OCI-LY7 (cell line): ENCODE measurements around the gene TREML1. TPM values are rescaled to one million over a fixed set of nuclear protein-coding genes. Genes with fewer than 3 reads are reported as not detected.
A peak's percentile ranks its signal among the peaks of the same experiment; 100 is the strongest.

Experiments used
- BruUV-seq: library from RNA; stranded (reverse); fragments of 400-500 nt; replicated peaks from 2 replicates; lab custom pipeline; 2021; lab: Mats Ljungman, UMichigan
- CTCF ChIA-PET: fragments of 300-600 bp; sonication (Branson Sonifier 250); formaldehyde crosslinking; loops from one replicate; lab custom pipeline; 2022; ENCODE audit warnings: antibody characterized with exemption; ENCODE audit not compliant: unreplicated experiment; lab: Charles Lee
- POLR2A ChIA-PET: fragments of 300-600 bp; sonication (Branson Sonifier 250); formaldehyde crosslinking; loops from one replicate; lab custom pipeline; 2022; ENCODE audit warnings: antibody characterized with exemption; lab: Charles Lee
- DNase-seq: peaks from one replicate; pipeline ENCODE4 v3.0.0-alpha.2; 2015; ENCODE audit warnings: low spot score
- H2AFZ ChIP-seq: fragments of 200-600 bp; sonication (generic), shearing (Covaris generic); 2 replicates; pipeline ENCODE4 v1.6.1; 2014; ENCODE audit warnings: mild to moderate bottlenecking, antibody characterized with exemption, low read length, moderate library complexity
- H3K27ac ChIP-seq: fragments of 200-600 bp; sonication (generic); 2 replicates; pipeline ENCODE4 v1.5.1; 2014; ENCODE audit warnings: mixed run types, low read depth, mild to moderate bottlenecking, moderate library complexity, low read length, inconsistent platforms; ENCODE audit not compliant: poor library complexity, severe bottlenecking
- H3K36me3 ChIP-seq: fragments of 200-600 bp; sonication (generic); 2 replicates; pipeline ENCODE4 v1.6.1; 2014; ENCODE audit warnings: mild to moderate bottlenecking, antibody characterized with exemption, low read length, moderate library complexity, mixed read lengths; ENCODE audit not compliant: insufficient read depth
- H3K4me1 ChIP-seq: fragments of 200-600 bp; sonication (generic); 2 replicates; pipeline ENCODE4 v1.5.1; 2014; ENCODE audit warnings: mild to moderate bottlenecking, low read length; ENCODE audit not compliant: insufficient read depth, poor library complexity, severe bottlenecking
- H3K4me2 ChIP-seq: fragments of 200-600 bp; sonication (generic); 2 replicates; pipeline ENCODE4 v1.6.1; 2014; ENCODE audit warnings: mild to moderate bottlenecking, low read length
- H3K4me3 ChIP-seq: fragments of 200-600 bp; sonication (generic); 2 replicates; pipeline ENCODE4 v1.5.1; 2014; ENCODE audit warnings: mild to moderate bottlenecking, low read depth, low read length; ENCODE audit not compliant: poor library complexity, severe bottlenecking
- H3K79me2 ChIP-seq: fragments of 200-600 bp; sonication (generic); 2 replicates; pipeline ENCODE4 v1.6.1; 2016; ENCODE audit warnings: low read depth, mild to moderate bottlenecking, low read length, moderate library complexity, mixed read lengths; ENCODE audit not compliant: insufficient read depth
- H3K9me2 ChIP-seq: fragments of 200-600 bp; sonication (generic); 2 replicates; pipeline ENCODE4 v1.6.1; 2016; ENCODE audit warnings: mild to moderate bottlenecking, low read length, mixed read lengths; ENCODE audit not compliant: insufficient read depth
- H3K9me3 ChIP-seq: fragments of 200-600 bp; sonication (generic); 2 replicates; pipeline ENCODE4 v1.6.1; 2014; ENCODE audit warnings: mild to moderate bottlenecking, mixed run types, low read length, mixed read lengths
- H4K20me1 ChIP-seq: fragments of 200-600 bp; sonication (generic); 2 replicates; pipeline ENCODE4 v1.6.1; 2014; ENCODE audit warnings: mild to moderate bottlenecking, antibody characterized with exemption, low read length, moderate library complexity, mixed read lengths; ENCODE audit not compliant: insufficient read depth
- EZH2phosphoT487 ChIP-seq: fragments of 200-600 bp; sonication (generic); IDR thresholded peaks from 2 replicates; pipeline ENCODE4 v1.6.1; 2018; ENCODE audit warnings: low read depth, borderline replicate concordance, mild to moderate bottlenecking, mixed run types, antibody characterized with exemption, low read length, moderate library complexity, mixed read lengths
- intact Hi-C: fragments of 100-400 bp; cut with micrococcal nuclease; formaldehyde crosslinking; loops from one replicate; pipeline ENCODE4 v1.10.0; 2022; ENCODE audit not compliant: unreplicated experiment
- total RNA-seq, 2 experiments: library from RNA; depleted of rRNA in 1 of 2; stranded (reverse); fragments of >200 nt in 1 of 2; shearing (Covaris generic) in 1 of 2; gene quantifications; 2 replicates each; pipeline ENCODE4 v1.2.3, GENCODE V29; 2014 to 2022
- TF ChIP-seq, protein P1 (sequence below): fragments of 200-600 bp; sonication (generic); conservative IDR thresholded peaks from 2 replicates; pipeline ENCODE4 v1.5.1; 2014; ENCODE audit warnings: mild to moderate bottlenecking, antibody characterized with exemption, low read length, moderate library complexity, mixed read lengths

The TREML1 gene
- total RNA-seq, 2 experiments from 2014 or later: not detected

DNA sequence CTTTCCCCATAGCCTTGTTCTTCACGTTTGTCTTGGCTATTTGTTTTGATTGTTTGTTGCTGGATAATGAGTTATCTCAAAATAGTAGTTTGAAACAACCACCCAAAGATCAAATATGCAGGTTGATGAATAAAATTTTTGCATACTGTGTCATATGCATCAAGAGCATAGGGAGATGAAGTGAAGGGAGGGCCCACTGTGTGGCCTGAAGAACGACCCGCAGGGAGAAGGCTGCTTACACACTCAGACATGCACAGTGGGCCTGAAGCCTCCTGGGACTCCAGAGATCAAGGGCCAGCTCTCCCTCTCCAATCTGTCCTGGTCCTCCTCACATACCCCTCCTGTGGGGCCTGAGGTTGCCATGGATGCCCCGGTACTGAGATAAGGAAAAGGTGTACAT, 25.0 kb upstream of the TREML1 start:
- BruUV-seq: no TSS peak
- intact Hi-C loops: no loop called here
- H3K4me3 ChIP-seq: no peak overlapping the region
- peaks cover 25% of the 10 kb centered on the region for H3K4me1 ChIP-seq
- no peak overlapping the region for H2AFZ ChIP-seq
- H3K9me3 ChIP-seq: no peaks in the 10 kb centered on the region
- H3K9me2 ChIP-seq: no peaks in the 10 kb centered on the region
- H3K36me3 ChIP-seq: no peaks in the 10 kb centered on the region
- no peak overlapping the region for H3K4me2 ChIP-seq
- DNase-seq: no peak
- POLR2A ChIA-PET: no interaction called here
- CTCF ChIA-PET: interaction anchor here (0.6 kb wide), 1 partner anchor 132 kb away, joined by 5 read pairs; no protein-coding TSS in a partner anchor
- no peaks in the 10 kb centered on the region for H4K20me1 ChIP-seq
- no peak overlapping the region for H3K27ac ChIP-seq
- H3K79me2 ChIP-seq: no peaks in the 10 kb centered on the region
- TF ChIP-seq, protein P1, sequence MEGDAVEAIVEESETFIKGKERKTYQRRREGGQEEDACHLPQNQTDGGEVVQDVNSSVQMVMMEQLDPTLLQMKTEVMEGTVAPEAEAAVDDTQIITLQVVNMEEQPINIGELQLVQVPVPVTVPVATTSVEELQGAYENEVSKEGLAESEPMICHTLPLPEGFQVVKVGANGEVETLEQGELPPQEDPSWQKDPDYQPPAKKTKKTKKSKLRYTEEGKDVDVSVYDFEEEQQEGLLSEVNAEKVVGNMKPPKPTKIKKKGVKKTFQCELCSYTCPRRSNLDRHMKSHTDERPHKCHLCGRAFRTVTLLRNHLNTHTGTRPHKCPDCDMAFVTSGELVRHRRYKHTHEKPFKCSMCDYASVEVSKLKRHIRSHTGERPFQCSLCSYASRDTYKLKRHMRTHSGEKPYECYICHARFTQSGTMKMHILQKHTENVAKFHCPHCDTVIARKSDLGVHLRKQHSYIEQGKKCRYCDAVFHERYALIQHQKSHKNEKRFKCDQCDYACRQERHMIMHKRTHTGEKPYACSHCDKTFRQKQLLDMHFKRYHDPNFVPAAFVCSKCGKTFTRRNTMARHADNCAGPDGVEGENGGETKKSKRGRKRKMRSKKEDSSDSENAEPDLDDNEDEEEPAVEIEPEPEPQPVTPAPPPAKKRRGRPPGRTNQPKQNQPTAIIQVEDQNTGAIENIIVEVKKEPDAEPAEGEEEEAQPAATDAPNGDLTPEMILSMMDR: no peak
- TF ChIP-seq EZH2phosphoT487: no peak

DNA sequence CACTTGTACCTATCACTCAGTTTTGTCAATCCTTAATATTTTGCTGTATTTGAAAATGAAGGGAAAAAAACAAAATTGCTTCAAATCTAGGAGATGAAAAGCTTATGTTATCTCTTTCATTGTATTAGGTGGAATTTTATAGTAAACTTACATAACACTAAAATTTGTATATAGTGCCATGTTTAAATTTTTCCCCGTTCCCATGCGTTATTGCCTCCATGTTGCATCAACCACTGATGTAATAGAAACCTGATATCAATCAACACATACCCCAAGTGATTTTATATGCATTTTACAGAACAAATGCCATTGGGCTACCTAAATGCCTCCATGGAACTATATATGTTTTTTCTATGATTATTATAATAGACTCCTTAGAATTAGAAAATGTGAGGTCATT, 23.5 kb upstream of the TREML1 start:
- CTCF ChIA-PET: no interaction called here
- Histone ChIP-seq H3K36me3 (no peaks in the 10 kb centered on the region), H3K4me1 (peaks cover 20% of the 10 kb centered on the region), H2AFZ (no peak overlapping the region), H3K9me3 (no peaks in the 10 kb centered on the region), H3K79me2 (no peaks in the 10 kb centered on the region), H3K9me2 (no peaks in the 10 kb centered on the region), H3K4me2 (no peak overlapping the region), H4K20me1 (no peaks in the 10 kb centered on the region), H3K27ac (no peak overlapping the region), H3K4me3 (no peak overlapping the region)
- BruUV-seq: no TSS peak
- intact Hi-C loops: no loop called here
- TF ChIP-seq EZH2phosphoT487: no peak
- TF ChIP-seq, protein P1: no peak
- POLR2A ChIA-PET: interaction anchor here (0.7 kb wide), 2 partner anchors 322 to 690 kb away, joined by 3 read pairs; no protein-coding TSS in a partner anchor
- DNase-seq: no peak

DNA sequence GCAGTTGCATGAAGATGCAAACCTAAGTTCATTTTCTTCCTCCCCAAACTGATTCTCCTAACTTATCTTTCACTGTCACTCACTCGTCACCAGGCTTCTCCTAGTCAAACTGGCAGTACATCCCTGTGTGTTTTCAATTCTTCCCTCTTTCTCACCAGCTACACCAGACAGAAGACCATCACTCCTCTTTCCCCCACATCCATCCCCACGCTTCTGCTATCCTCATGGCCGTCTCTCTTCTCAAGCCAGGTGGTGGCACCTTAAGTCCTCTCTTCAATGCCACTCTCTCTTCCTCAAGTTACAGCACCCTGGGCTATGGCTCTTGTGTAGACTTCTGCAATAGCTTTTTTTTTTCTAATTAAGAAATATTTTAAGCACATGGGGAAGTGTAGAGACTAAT, 23.1 kb upstream of the TREML1 start:
- H3K9me2 ChIP-seq: no peaks in the 10 kb centered on the region
- CTCF ChIA-PET: no interaction called here
- H3K9me3 ChIP-seq: no peaks in the 10 kb centered on the region
- no peak overlapping the region for H3K4me2 ChIP-seq
- H4K20me1 ChIP-seq: no peaks in the 10 kb centered on the region
- H3K27ac ChIP-seq: no peak overlapping the region
- no TSS peak for BruUV-seq
- intact Hi-C loops: no loop called here
- POLR2A ChIA-PET: interaction anchor here (0.7 kb wide), 1 partner anchor 322 kb away, joined by 3 read pairs; no protein-coding TSS in a partner anchor
- DNase-seq: peak; percentile 9
- no peaks in the 10 kb centered on the region for H3K36me3 ChIP-seq
- no peak overlapping the region for H3K4me3 ChIP-seq
- peaks cover 16% of the 10 kb centered on the region for H3K4me1 ChIP-seq
- no peak for TF ChIP-seq EZH2phosphoT487
- TF ChIP-seq, protein P1: 0 out of 2 replicates have a peak, but pooled peaks have one; percentile 9
- no peaks in the 10 kb centered on the region for H3K79me2 ChIP-seq
- no peak overlapping the region for H2AFZ ChIP-seq
